T-cell (primary cell): Measurements from ENCODE around the gene ROR2. TPM values are rescaled to one million over a fixed set of nuclear protein-coding genes. Genes with fewer than 3 reads are reported as not detected.
"Not testable (repeated sequence)": the region's sequence is repeated elsewhere in the genome, so short reads cannot be mapped to it uniquely, and the experiment has no call there.

Experiments used
- ATAC-seq, 4 experiments: fragments of 200-7000 bp in 3 of 4; fragments of 150-1000 bp in 1 of 4; cut with Tn5 transposase; replicated peaks in 1 of 4; 1 replicate in 3 of 4; 2 replicates in 1 of 4; pipeline ENCODE4 v1.10.0; 2021; ENCODE audit warnings: moderate library complexity in 3 of 4, mild to moderate bottlenecking in 2 of 4, moderate number of reproducible peaks in 1 of 4
- CTCF ChIA-PET, 2 donors: fragments of 300-600 bp; sonication (Branson Sonifier 250); formaldehyde crosslinking; loops; one replicate each; lab custom pipeline; 2022; ENCODE audit warnings: antibody characterized with exemption in 2 of 2; lab: Charles Lee
- POLR2A ChIA-PET, 2 donors: fragments of 300-600 bp; sonication (Branson Sonifier 250); formaldehyde crosslinking; loops; one replicate each; lab custom pipeline; 2022; ENCODE audit warnings: antibody characterized with exemption in 2 of 2; lab: Charles Lee
- DNase-seq, 35 experiments: peaks; one replicate each; pipeline versions ENCODE4 v3.0.0 to v3.0.0-alpha.2; 2013 to 2023
- H3K27ac ChIP-seq: one replicate; pipeline ENCODE4 v1.5.1; 2013; ENCODE audit warnings: low read length
- H3K27me3 ChIP-seq, 2 experiments: replicated peaks in 1 of 2; 1 replicate in 1 of 2; 2 replicates in 1 of 2; pipeline versions ENCODE4 v1.6.1 to v1.7.0; 2013; ENCODE audit warnings: low read length in 1 of 2, mixed read lengths in 1 of 2; ENCODE audit not compliant: control insufficient read depth in 2 of 2, insufficient read depth in 2 of 2; ENCODE audit errors: extremely low read depth in 1 of 2
- H3K36me3 ChIP-seq, 2 donors: 1 replicate in 1 of 2; 2 replicates in 1 of 2; pipeline versions ENCODE4 v1.6.1 to v1.7.0; 2013; ENCODE audit warnings: low read length in 1 of 2; ENCODE audit not compliant: control insufficient read depth in 2 of 2, insufficient read depth in 1 of 2; ENCODE audit errors: extremely low read depth in 1 of 2
- H3K4me1 ChIP-seq, 2 experiments: 1 replicate in 1 of 2; 2 replicates in 1 of 2; pipeline versions ENCODE4 v1.6.1 to v1.7.0; 2013; ENCODE audit warnings: low read length in 2 of 2, mixed read lengths in 1 of 2; ENCODE audit not compliant: insufficient read depth in 2 of 2, control insufficient read depth in 1 of 2; ENCODE audit errors: extremely low read depth in 1 of 2
- H3K4me3 ChIP-seq, 2 donors: 1 replicate in 1 of 2; 2 replicates in 1 of 2; pipeline versions ENCODE4 v1.5.1 to v1.7.0; 2013; ENCODE audit warnings: mild to moderate bottlenecking in 2 of 2, low read length in 1 of 2, moderate library complexity in 1 of 2; ENCODE audit not compliant: control insufficient read depth in 1 of 2; ENCODE audit errors: extremely low read depth in 1 of 2
- H3K9me3 ChIP-seq: 2 replicates; pipeline ENCODE4 v1.7.0; 2013
- H3K27ac Mint-ChIP-seq, 2 donors: one replicate each; pipeline ENCODE4 v1.8.0; 2020 to 2021; ENCODE audit warnings: mild to moderate bottlenecking in 2 of 2, mixed read lengths in 2 of 2
- H3K27me3 Mint-ChIP-seq, 2 donors: one replicate each; pipeline ENCODE4 v1.8.0; 2021 to 2022; ENCODE audit warnings: mixed read lengths in 2 of 2
- H3K36me3 Mint-ChIP-seq: one replicate; pipeline ENCODE4 v1.8.0; 2021; ENCODE audit warnings: mixed read lengths
- H3K4me1 Mint-ChIP-seq, 3 donors: one replicate each; pipeline ENCODE4 v1.8.0; 2020 to 2022; ENCODE audit warnings: mixed read lengths in 3 of 3, mild to moderate bottlenecking in 1 of 3
- H3K4me3 Mint-ChIP-seq, 3 donors: one replicate each; pipeline ENCODE4 v1.8.0; 2020 to 2022; ENCODE audit warnings: mild to moderate bottlenecking in 3 of 3, mixed read lengths in 3 of 3, moderate library complexity in 3 of 3
- H3K9me3 Mint-ChIP-seq, 3 donors: one replicate each; pipeline ENCODE4 v1.8.0; 2020 to 2022; ENCODE audit warnings: mixed read lengths in 3 of 3
- WGBS: methylation state at CpG from one replicate; pipeline ENCODE4 v1.1.5; 2013; ENCODE audit warnings: missing lambda C conversion rate; ENCODE audit not compliant: insufficient coverage; 5-methylcytosine and 5-hydroxymethylcytosine counted together
- total RNA-seq, 35 experiments: library from RNA in 6 of 35; stranded (reverse) in 6 of 35; fragments of 120-200 nt in 1 of 35; gene quantifications; one replicate each; pipeline versions ENCODE4 v1.2.1 to v1.2.4 and lab custom pipeline; 2013 to 2026

Gene ROR2
- total RNA-seq, 5 donors from 2014 or later (not counting 1 experiment from before 2014, with no cell fraction given): 0.07 to 0.28 (median 0.15) TPM; not detected in 1

DNA sequence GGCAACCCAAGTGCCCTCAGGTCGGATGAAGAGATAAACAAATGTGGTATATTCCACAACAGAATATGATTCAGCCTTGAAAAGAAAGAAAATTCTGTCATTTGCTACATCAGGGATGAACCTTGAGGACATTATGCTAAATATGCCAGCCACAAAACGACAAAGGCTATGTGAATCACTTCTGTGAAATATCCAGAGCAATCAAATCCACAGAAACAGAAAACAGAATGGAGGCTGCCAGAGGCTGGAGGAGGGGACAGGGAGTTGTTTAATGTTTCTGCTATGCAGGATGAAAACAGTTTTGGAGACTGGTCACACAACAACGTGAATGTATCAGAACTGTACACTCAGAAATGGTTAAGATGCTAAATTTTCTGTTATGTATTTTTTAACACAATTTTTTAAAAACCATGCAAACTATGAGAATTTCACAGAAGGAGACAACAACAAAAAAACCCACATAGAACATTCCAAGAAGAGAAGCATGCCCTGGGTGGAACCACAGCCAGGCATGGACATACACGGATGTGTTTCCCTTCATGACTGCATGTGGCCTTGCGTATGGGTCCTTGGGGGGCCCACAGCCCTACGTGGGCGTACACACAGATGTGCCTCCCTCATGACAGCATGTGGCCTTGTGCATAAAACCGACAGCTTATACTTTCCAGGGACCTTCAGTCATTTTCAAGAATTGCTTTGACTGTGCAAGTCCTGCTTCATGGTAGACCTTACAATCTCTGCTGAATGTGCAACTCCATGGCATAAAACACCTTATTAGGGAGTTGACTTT is 146.7 kb downstream of the ROR2 start:
- H3K4me1 Mint-ChIP-seq: peaks cover 14 to 18% (median 15%) of the 10 kb centered on the region in 3 donors
- DNase-seq: no peak
- Histone ChIP-seq H3K9me3 (no peaks in the 10 kb centered on the region), H3K4me3 (no peak overlapping the region), H3K36me3 (no peaks in the 10 kb centered on the region), H3K4me1 (peaks cover 0 to 18% of the 10 kb centered on the region in 2 experiments), H3K27ac (no peak overlapping the region), H3K27me3 (peaks cover 0 to 19% of the 10 kb centered on the region in 2 experiments)
- no peak for ATAC-seq
- no peak overlapping the region for H3K27ac Mint-ChIP-seq
- H3K36me3 Mint-ChIP-seq: no peaks in the 10 kb centered on the region
- no peak overlapping the region for H3K4me3 Mint-ChIP-seq
- H3K9me3 Mint-ChIP-seq: no peaks in the 10 kb centered on the region
- peaks cover 5 to 9% of the 10 kb centered on the region in 2 donors for H3K27me3 Mint-ChIP-seq
- POLR2A ChIA-PET: no interaction called here
- no CpG with 5 or more reads among the region's 8 CpGs for WGBS
- CTCF ChIA-PET: no interaction called here

DNA sequence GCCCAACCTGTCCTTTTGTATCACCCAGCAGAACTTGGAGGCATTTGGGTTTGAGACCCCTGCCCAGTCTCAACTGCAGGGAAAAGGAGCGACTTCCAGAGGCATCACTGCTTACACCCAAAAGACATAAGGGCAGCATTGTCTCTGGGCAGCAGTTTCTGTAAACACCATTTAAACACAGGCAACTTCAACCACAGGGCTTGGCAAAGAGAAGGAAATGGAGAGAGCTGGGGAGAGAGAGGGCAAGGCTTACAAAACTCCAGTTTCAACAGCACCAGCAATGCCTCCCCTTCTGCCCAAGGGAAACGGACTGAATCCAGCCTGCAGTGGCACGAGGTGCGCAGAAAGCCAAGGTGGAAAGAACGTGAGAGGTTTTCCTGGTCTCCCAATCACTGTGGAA is 147.6 kb downstream of the ROR2 start:
- no peak overlapping the region for H3K27ac Mint-ChIP-seq

DNA sequence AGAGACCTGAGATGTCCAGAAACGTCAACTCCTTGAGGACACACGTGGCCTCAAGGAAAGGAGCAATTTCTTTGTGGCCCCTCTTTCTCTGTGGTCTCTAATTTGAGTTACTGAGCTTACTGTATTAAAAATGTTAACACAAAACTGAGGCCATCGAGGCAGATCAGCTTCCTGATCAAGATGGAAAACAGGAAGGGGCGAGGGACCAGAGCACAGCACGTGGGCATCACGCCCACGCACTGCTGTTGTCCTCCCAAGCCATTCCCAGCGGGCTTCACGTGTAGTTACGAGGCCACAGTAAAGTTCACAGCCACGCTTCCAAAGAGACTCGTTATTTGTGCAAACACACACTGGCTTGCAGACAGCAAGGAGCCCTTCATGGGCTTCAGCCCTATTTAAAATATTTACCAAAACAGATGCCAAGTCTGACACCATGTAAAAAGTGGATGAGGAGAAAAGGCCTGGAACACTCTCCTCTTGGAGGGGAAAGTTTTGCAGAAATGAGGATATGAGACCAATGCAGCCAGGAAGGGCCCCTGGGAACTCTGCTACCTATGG is 149.5 kb downstream of the ROR2 start:
- no peaks in the 10 kb centered on the region for H3K36me3 Mint-ChIP-seq
- CTCF ChIA-PET: no interaction called here
- H3K4me1 Mint-ChIP-seq: peaks cover 14 to 23% (median 15%) of the 10 kb centered on the region in 3 donors
- WGBS: 77% methylated on average over 8 of the region's 12 CpGs
- H3K9me3 ChIP-seq: no peaks in the 10 kb centered on the region
- H3K27me3 Mint-ChIP-seq: peaks cover 5 to 9% of the 10 kb centered on the region in 2 donors
- H3K27me3 ChIP-seq: peaks cover 0 to 15% of the 10 kb centered on the region in 2 experiments
- H3K4me3 ChIP-seq: no peak overlapping the region
- no peak for ATAC-seq
- H3K36me3 ChIP-seq: no peaks in the 10 kb centered on the region
- DNase-seq: no peak
- no peak overlapping the region for H3K27ac ChIP-seq
- POLR2A ChIA-PET: no interaction called here
- H3K27ac Mint-ChIP-seq: no peak overlapping the region
- peaks cover 0 to 26% of the 10 kb centered on the region in 2 experiments for H3K4me1 ChIP-seq
- H3K4me3 Mint-ChIP-seq: no peak overlapping the region
- H3K9me3 Mint-ChIP-seq: no peaks in the 10 kb centered on the region

More for the DNA sequence above, 147.6 kb downstream of the ROR2 start:
- H3K27me3 ChIP-seq: peaks cover 0 to 18% of the 10 kb centered on the region in 2 experiments
- no peak overlapping the region for H3K27ac ChIP-seq
- ATAC-seq (no peak), DNase-seq (no peak)
- Mint-ChIP-seq H3K36me3 (no peaks in the 10 kb centered on the region), H3K27me3 (peaks cover 5 to 9% of the 10 kb centered on the region in 2 donors), H3K9me3 (no peaks in the 10 kb centered on the region), H3K4me3 (no peak overlapping the region), H3K4me1 (peaks cover 14 to 18% (median 15%) of the 10 kb centered on the region in 3 donors)
- WGBS: 76% methylated on average over 4 of the region's 5 CpGs
- H3K36me3 ChIP-seq: no peaks in the 10 kb centered on the region
- no peaks in the 10 kb centered on the region for H3K9me3 ChIP-seq
- H3K4me3 ChIP-seq: no peak overlapping the region
- POLR2A ChIA-PET: no interaction called here
- peaks cover 0 to 20% of the 10 kb centered on the region in 2 experiments for H3K4me1 ChIP-seq
- CTCF ChIA-PET: no interaction called here

DNA sequence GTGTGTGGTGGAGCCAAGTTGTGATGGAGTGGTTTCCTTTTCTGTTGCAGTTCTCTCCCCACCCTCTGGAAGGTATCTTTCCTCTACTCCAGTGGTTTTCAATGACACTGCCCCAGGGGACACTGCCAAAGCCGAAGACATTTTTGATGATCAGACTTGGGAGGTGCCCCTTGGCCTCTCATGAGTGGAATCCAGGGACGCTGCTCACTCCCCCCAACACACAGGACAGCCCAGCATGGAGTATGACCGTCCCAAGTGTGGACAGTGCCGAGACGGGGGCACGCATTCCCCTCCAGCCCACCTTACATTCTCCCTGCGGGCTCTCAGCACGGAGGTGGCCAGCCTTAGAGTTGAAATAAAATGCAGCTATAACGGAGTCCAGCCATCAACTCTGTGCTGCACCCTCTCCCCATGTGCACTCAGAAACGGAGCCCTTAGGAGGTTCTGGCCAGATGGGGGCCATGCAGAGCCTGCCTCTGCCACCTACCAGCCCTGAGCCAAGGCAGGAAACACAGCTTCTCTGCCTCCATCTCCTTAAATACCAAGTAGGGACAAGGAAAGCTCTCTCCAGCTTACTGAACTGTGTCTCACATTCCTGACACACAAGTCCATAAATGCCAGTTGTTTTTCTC is 150.8 kb downstream of the ROR2 start:
- peaks cover 14 to 23% (median 15%) of the 10 kb centered on the region in 3 donors for H3K4me1 Mint-ChIP-seq
- peak overlapping the region; percentile 87 for H3K27ac ChIP-seq
- DNase-seq (no peak), ATAC-seq (no peak)
- CTCF ChIA-PET: no interaction called here
- H3K4me3 ChIP-seq: peak overlapping the region in 1 of 2 donors; percentile 27
- H3K27ac Mint-ChIP-seq: peak overlapping the region; percentile 69 to 81
- no peaks in the 10 kb centered on the region for H3K36me3 ChIP-seq
- POLR2A ChIA-PET: no interaction called here
- H3K4me1 ChIP-seq: peaks cover 0 to 26% of the 10 kb centered on the region in 2 experiments
- no peaks in the 10 kb centered on the region for H3K9me3 ChIP-seq
- no peaks in the 10 kb centered on the region for H3K9me3 Mint-ChIP-seq
- 91% methylated on average over 10 of the region's 10 CpGs for WGBS
- H3K4me3 Mint-ChIP-seq: peak overlapping the region; percentile 42 to 45 (median 42)
- peaks cover 4 to 5% of the 10 kb centered on the region in 2 donors for H3K27me3 Mint-ChIP-seq
- H3K27me3 ChIP-seq: peaks cover 0 to 7% of the 10 kb centered on the region in 2 experiments
- no peaks in the 10 kb centered on the region for H3K36me3 Mint-ChIP-seq

DNA sequence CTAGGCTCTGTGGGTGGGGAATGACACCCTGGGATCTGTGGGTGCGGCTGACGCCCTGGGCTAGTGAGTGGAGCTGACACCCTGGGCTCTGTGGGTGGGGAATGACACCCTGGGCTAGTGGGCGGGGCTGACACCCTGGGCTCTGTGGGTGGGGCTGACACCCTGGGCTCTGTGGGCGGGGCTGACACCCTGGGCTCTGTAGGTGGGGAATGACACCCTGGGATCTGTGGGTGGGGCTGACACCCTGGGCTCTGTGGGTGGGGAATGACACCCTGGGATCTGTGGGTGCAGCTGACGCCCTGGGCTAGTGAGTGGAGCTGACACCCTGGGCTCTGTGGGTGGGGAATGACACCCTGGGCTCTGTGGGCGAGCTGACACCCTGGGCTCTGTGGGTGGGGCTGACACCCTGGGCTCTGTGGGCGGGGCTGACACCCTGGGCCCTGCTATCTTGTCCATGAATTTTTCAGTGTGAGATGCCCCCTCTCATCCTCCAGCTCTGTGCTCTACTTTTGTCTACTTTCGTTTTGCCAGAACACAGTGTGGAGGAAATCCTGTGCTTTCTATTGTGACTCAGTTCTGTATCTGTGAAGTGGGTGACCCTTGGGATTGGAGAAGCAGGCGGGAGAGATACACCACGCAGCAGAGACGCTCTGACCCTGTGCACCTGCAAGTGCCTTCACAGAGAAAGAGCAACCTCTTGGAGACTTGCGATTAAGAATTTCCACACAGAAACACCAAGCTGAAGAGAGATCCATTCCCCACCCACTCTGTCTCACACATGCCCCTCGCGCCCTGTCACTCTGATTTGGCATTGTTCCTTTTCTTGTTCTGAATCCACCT is 151.5 kb downstream of the ROR2 start:
- POLR2A ChIA-PET, CTCF ChIA-PET: not testable (repeated sequence)
- H3K4me3 ChIP-seq: peak overlapping the region in 1 of 2 donors; percentile 27

DNA sequence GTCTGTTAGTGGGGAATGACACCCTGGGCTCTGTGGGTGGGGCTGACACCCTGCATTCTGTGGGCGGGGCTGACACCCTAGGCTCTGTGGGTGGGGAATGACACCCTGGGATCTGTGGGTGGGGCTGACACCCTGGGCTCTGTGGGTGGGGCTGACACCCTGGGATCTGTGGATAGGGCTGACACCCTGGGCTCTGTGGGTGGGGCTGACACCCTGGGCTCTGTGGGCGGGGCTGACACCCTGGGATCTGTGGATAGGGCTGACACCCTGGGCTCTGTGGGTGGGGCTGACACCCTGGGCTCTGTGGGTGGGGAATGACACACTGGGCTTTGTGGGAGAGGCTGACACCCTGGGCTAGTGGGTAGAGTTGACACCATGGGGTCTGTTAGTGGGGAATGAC is 152.5 kb downstream of the ROR2 start:
- H3K36me3 ChIP-seq, H3K4me3 ChIP-seq, H3K36me3 Mint-ChIP-seq, H3K4me3 Mint-ChIP-seq, CTCF ChIA-PET, H3K9me3 Mint-ChIP-seq, ATAC-seq, H3K27me3 Mint-ChIP-seq, H3K27ac ChIP-seq, H3K27me3 ChIP-seq, H3K9me3 ChIP-seq, H3K27ac Mint-ChIP-seq, DNase-seq, POLR2A ChIA-PET: not testable (repeated sequence)
- WGBS: no CpG with 5 or more reads among the region's 2 CpGs
- H3K4me1 ChIP-seq: peaks cover 0 to 26% of the 10 kb centered on the region in 2 experiments
- peaks cover 14 to 23% (median 15%) of the 10 kb centered on the region in 3 donors for H3K4me1 Mint-ChIP-seq

More for the DNA sequence above, 151.5 kb downstream of the ROR2 start:
- ATAC-seq (peak; percentile 31 to 75 (median 48)), DNase-seq (peak in 34 of 35 experiments; percentile 25 to 78 (median 56))
- Mint-ChIP-seq H3K27ac (peak overlapping the region; percentile 69 to 81), H3K4me3 (peak overlapping the region; percentile 42 to 45 (median 42)), H3K4me1 (peaks cover 14 to 23% (median 15%) of the 10 kb centered on the region in 3 donors)
- H3K27ac ChIP-seq: peak overlapping the region; percentile 87
- not testable (repeated sequence) for H3K27me3 ChIP-seq, H3K9me3 Mint-ChIP-seq, H3K36me3 Mint-ChIP-seq, H3K36me3 ChIP-seq, H3K9me3 ChIP-seq, H3K27me3 Mint-ChIP-seq
- WGBS: 50% methylated on average over 5 of the region's 14 CpGs
- H3K4me1 ChIP-seq: peaks cover 0 to 26% of the 10 kb centered on the region in 2 experiments
